ENCODE measurements around the gene PPP1R26. TPM values are rescaled to one million over a fixed set of nuclear protein-coding genes. Genes with fewer than 3 reads are reported as not detected.
A peak's percentile ranks its signal among the peaks of the same experiment; 100 is the strongest.

Gene PPP1R26
- total and polyA plus RNA-seq, 2 of the 13 experiments (the other 11 are each of a cell fraction or from before 2014, with no cell fraction given), result 8.6 to 11.6 TPM

DNA sequence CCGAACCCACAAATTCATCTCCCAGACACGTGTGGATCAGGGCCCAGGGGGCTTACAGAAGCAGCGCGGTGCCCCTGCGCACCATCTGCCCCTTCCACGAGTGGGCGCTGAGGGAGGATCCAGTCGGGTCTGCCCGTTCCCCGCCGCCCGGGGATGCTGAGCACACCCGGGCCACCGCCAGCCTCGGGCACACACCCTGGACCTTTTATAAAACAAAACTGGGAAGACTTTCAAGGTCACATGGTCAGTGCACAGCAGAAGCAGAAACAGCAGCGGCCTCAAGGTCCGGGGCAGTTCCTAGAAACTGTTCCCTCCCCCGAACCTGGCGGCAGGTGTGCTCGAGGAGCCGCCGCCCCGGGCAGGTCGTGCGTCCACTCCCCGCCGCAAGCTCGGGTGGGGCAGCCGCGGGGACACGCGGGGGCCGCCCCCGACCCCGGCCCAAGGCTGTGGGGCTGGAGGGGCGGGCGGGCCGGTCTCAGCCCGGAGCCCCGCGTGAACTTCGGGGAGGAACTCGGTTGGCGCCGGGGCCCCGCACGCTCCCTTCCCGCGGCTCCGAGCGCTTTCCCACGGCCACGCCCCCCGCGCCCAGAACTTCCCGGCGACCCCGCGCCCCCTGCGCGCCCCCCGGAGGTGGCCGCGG lies 633 bp upstream of the PPP1R26 start (continued):
- TF ChIP-seq, protein P1, sequence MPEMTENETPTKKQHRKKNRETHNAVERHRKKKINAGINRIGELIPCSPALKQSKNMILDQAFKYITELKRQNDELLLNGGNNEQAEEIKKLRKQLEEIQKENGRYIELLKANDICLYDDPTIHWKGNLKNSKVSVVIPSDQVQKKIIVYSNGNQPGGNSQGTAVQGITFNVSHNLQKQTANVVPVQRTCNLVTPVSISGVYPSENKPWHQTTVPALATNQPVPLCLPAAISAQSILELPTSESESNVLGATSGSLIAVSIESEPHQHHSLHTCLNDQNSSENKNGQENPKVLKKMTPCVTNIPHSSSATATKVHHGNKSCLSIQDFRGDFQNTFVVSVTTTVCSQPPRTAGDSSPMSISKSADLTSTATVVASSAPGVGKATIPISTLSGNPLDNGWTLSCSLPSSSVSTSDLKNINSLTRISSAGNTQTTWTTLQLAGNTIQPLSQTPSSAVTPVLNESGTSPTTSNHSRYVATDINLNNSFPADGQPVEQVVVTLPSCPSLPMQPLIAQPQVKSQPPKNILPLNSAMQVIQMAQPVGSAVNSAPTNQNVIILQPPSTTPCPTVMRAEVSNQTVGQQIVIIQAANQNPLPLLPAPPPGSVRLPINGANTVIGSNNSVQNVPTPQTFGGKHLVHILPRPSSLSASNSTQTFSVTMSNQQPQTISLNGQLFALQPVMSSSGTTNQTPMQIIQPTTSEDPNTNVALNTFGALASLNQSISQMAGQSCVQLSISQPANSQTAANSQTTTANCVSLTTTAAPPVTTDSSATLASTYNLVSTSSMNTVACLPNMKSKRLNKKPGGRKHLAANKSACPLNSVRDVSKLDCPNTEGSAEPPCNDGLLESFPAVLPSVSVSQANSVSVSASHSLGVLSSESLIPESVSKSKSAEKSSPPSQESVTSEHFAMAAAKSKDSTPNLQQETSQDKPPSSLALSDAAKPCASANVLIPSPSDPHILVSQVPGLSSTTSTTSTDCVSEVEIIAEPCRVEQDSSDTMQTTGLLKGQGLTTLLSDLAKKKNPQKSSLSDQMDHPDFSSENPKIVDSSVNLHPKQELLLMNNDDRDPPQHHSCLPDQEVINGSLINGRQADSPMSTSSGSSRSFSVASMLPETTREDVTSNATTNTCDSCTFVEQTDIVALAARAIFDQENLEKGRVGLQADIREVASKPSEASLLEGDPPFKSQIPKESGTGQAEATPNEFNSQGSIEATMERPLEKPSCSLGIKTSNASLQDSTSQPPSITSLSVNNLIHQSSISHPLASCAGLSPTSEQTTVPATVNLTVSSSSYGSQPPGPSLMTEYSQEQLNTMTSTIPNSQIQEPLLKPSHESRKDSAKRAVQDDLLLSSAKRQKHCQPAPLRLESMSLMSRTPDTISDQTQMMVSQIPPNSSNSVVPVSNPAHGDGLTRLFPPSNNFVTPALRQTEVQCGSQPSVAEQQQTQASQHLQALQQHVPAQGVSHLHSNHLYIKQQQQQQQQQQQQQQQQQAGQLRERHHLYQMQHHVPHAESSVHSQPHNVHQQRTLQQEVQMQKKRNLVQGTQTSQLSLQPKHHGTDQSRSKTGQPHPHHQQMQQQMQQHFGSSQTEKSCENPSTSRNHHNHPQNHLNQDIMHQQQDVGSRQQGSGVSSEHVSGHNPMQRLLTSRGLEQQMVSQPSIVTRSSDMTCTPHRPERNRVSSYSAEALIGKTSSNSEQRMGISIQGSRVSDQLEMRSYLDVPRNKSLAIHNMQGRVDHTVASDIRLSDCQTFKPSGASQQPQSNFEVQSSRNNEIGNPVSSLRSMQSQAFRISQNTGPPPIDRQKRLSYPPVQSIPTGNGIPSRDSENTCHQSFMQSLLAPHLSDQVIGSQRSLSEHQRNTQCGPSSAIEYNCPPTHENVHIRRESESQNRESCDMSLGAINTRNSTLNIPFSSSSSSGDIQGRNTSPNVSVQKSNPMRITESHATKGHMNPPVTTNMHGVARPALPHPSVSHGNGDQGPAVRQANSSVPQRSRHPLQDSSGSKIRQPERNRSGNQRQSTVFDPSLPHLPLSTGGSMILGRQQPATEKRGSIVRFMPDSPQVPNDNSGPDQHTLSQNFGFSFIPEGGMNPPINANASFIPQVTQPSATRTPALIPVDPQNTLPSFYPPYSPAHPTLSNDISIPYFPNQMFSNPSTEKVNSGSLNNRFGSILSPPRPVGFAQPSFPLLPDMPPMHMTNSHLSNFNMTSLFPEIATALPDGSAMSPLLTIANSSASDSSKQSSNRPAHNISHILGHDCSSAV (CRISPR knock-in tag; IDR thresholded peaks at IDR 0.05; ENCODE audit: borderline replicate concordance), result no peak
- TF ChIP-seq MAFF (IDR thresholded peaks at IDR 0.05; ENCODE audit: low read depth, low read length) (no peak), EZH2 (conservative IDR thresholded peaks at IDR 0.05; ENCODE audit: low read depth, low read length) (no peak), GABPB1 (CRISPR knock-in tag; IDR thresholded peaks at IDR 0.05) (peak; percentile 44; the same call in 1 of the 2 replicates), ZNF501 (CRISPR knock-in tag; IDR thresholded peaks at IDR 0.05) (no peak), ZFP36 (IDR thresholded peaks at IDR 0.05; ENCODE audit: borderline replicate concordance, low read depth, low read length, partially characterized antibody) (no peak), ZNF792 (CRISPR knock-in tag; IDR thresholded peaks at IDR 0.05) (no peak), GTF3A (CRISPR knock-in tag; conservative IDR thresholded peaks at IDR 0.05) (no peak), U2AF1 (optimal IDR thresholded peaks at IDR 0.05; ENCODE audit: low read depth, low read length) (no peak), RBFOX2 (IDR thresholded peaks at IDR 0.05; ENCODE audit: low read depth, low read length) (peak; percentile 68; the same call in 1 of the 2 replicates)
- TF ChIP-seq, protein P2, sequence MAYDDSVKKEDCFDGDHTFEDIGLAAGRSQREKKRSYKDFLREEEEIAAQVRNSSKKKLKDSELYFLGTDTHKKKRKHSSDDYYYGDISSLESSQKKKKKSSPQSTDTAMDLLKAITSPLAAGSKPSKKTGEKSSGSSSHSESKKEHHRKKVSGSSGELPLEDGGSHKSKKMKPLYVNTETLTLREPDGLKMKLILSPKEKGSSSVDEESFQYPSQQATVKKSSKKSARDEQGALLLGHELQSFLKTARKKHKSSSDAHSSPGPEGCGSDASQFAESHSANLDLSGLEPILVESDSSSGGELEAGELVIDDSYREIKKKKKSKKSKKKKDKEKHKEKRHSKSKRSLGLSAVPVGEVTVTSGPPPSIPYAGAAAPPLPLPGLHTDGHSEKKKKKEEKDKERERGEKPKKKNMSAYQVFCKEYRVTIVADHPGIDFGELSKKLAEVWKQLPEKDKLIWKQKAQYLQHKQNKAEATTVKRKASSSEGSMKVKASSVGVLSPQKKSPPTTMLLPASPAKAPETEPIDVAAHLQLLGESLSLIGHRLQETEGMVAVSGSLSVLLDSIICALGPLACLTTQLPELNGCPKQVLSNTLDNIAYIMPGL (CRISPR knock-in tag; IDR thresholded peaks at IDR 0.05; ENCODE audit: borderline replicate concordance in 1 of 2, low read depth in 1 of 2), result peak; percentile 52 to 59
- TF ChIP-seq, protein P3, sequence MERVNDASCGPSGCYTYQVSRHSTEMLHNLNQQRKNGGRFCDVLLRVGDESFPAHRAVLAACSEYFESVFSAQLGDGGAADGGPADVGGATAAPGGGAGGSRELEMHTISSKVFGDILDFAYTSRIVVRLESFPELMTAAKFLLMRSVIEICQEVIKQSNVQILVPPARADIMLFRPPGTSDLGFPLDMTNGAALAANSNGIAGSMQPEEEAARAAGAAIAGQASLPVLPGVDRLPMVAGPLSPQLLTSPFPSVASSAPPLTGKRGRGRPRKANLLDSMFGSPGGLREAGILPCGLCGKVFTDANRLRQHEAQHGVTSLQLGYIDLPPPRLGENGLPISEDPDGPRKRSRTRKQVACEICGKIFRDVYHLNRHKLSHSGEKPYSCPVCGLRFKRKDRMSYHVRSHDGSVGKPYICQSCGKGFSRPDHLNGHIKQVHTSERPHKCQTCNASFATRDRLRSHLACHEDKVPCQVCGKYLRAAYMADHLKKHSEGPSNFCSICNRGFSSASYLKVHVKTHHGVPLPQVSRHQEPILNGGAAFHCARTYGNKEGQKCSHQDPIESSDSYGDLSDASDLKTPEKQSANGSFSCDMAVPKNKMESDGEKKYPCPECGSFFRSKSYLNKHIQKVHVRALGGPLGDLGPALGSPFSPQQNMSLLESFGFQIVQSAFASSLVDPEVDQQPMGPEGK (CRISPR knock-in tag; IDR thresholded peaks at IDR 0.05), result peak; percentile 30
- TF ChIP-seq, protein P4, sequence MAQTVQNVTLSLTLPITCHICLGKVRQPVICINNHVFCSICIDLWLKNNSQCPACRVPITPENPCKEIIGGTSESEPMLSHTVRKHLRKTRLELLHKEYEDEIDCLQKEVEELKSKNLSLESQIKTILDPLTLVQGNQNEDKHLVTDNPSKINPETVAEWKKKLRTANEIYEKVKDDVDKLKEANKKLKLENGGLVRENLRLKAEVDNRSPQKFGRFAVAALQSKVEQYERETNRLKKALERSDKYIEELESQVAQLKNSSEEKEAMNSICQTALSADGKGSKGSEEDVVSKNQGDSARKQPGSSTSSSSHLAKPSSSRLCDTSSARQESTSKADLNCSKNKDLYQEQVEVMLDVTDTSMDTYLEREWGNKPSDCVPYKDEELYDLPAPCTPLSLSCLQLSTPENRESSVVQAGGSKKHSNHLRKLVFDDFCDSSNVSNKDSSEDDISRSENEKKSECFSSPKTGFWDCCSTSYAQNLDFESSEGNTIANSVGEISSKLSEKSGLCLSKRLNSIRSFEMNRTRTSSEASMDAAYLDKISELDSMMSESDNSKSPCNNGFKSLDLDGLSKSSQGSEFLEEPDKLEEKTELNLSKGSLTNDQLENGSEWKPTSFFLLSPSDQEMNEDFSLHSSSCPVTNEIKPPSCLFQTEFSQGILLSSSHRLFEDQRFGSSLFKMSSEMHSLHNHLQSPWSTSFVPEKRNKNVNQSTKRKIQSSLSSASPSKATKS (CRISPR knock-in tag; IDR thresholded peaks at IDR 0.05), result no peak

All from HepG2 (cell line).